ENCODE results near the gene UBXN2A. TPM values are rescaled to one million over a fixed set of nuclear protein-coding genes. Genes with fewer than 3 reads are reported as not detected.

The UBXN2A gene
- total and polyA plus RNA-seq, 2 of the 8 experiments (the other 6 are each of a cell fraction or from before 2014, with no cell fraction given): 3.6 to 20.4 TPM

DNA sequence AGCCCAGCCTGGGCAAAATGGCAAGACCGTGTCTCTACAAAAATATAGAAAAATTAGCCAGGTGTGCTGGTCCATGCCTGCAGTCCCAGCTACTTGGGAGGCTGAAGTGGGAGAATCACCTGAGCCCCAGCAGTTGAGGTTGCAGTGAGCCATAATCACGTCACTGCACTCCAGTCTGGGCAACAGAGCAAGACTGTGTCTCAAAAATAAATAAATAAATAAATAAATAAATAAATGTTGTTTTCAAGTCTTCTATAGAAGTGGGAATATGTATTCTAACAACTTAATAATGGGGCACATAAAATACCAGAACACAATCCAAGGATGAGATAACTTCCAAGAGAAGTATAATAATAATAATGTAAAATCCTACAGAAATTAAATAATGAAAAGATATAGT lies 37.2 kb upstream of the UBXN2A start (continued):
- TF ChIP-seq EP300 (IDR thresholded peaks at IDR 0.05; ENCODE audit: borderline replicate concordance in 1 of 2, low read depth in 2 of 2, low read length in 2 of 2) (no peak), CHD1 (IDR thresholded peaks at IDR 0.05; ENCODE audit: low read depth, low read length) (no peak), CREB1 (IDR thresholded peaks at IDR 0.05) (no peak), CHD7 (IDR thresholded peaks at IDR 0.05; ENCODE audit: insufficient replicate concordance, low read length) (no peak), YY1 (IDR thresholded peaks at IDR 0.05; ENCODE audit: low read depth, low read length) (no peak)

All from H1 (cell line).